ENCODE measurements around the gene FNTB.
A peak's percentile ranks its signal among the peaks of the same experiment; 100 is the strongest.

FNTB gene

GRCh38 chr14:64960762-64961276 lies 25.9 kb upstream of the FNTB start:
- FAIRE-seq (no peak), DNase-seq (ENCODE audit: insufficient read length, low spot score) (no peak)
- TF ChIP-seq POLR2A (IDR thresholded peaks at IDR 0.05; ENCODE audit: low read depth, low read length), result no peak

GRCh38 chr14:64963611-64964010 lies 23.1 kb upstream of the FNTB start:
- DNase-seq (ENCODE audit: insufficient read length, low spot score) (no peak), FAIRE-seq (no peak)
- TF ChIP-seq POLR2A (IDR thresholded peaks at IDR 0.05; ENCODE audit: low read depth, low read length), result no peak

- TF ChIP-seq POLR2A (IDR thresholded peaks at IDR 0.05; ENCODE audit: low read depth, low read length), result no peak
- DNase-seq (ENCODE audit: insufficient read length, low spot score) (no peak), FAIRE-seq (no peak)
Observed at GRCh38 chr14:64965356-64966000, 21.2 kb upstream of the FNTB start.

- no peak for FAIRE-seq
- no peak for DNase-seq (ENCODE audit: insufficient read length, low spot score)
- no peak for TF ChIP-seq POLR2A (IDR thresholded peaks at IDR 0.05; ENCODE audit: low read depth, low read length)
Observed at GRCh38 chr14:64966976-64967375, 19.7 kb upstream of the FNTB start.

GRCh38 chr14:64968167-64968566 lies 18.5 kb upstream of the FNTB start:
- DNase-seq (ENCODE audit: insufficient read length, low spot score) (no peak), FAIRE-seq (no peak)
- TF ChIP-seq POLR2A (IDR thresholded peaks at IDR 0.05; ENCODE audit: low read depth, low read length), result no peak

GRCh38 chr14:64968651-64969050 lies 18.0 kb upstream of the FNTB start:
- FAIRE-seq (peak; percentile 90), DNase-seq (ENCODE audit: insufficient read length, low spot score) (peak; percentile 65)
- TF ChIP-seq POLR2A (IDR thresholded peaks at IDR 0.05; ENCODE audit: low read depth, low read length), result no peak

- TF ChIP-seq POLR2A (IDR thresholded peaks at IDR 0.05; ENCODE audit: low read depth, low read length), result no peak
- DNase-seq (ENCODE audit: insufficient read length, low spot score) (no peak), FAIRE-seq (no peak)
Observed at GRCh38 chr14:64970041-64970440, 16.7 kb upstream of the FNTB start.

GRCh38 chr14:64970776-64971477 lies 15.8 kb upstream of the FNTB start:
- no peak for TF ChIP-seq POLR2A (IDR thresholded peaks at IDR 0.05; ENCODE audit: low read depth, low read length)
- DNase-seq (ENCODE audit: insufficient read length, low spot score) (peak; percentile 77), FAIRE-seq (peak; percentile 81)

- DNase-seq (ENCODE audit: insufficient read length, low spot score) (no peak), FAIRE-seq (no peak)
- no peak for TF ChIP-seq POLR2A (IDR thresholded peaks at IDR 0.05; ENCODE audit: low read depth, low read length)
Observed at GRCh38 chr14:64971491-64971942, 15.2 kb upstream of the FNTB start.

GRCh38 chr14:64971943-64972791 lies 14.5 kb upstream of the FNTB start, which contains the start of gene RAB15:
Gene RAB15, minus strand, starts transcription at chr14:64972336. Its CDS starts 260 bp downstream, at chr14:64972076.
- FAIRE-seq (no peak), DNase-seq (ENCODE audit: insufficient read length, low spot score) (peak; percentile 39)
- TF ChIP-seq POLR2A (IDR thresholded peaks at IDR 0.05; ENCODE audit: low read depth, low read length), result no peak

- DNase-seq (ENCODE audit: insufficient read length, low spot score) (no peak), FAIRE-seq (no peak)
- TF ChIP-seq POLR2A (IDR thresholded peaks at IDR 0.05; ENCODE audit: low read depth, low read length), result no peak
Observed at GRCh38 chr14:64973026-64973442, 13.7 kb upstream of the FNTB start.

GRCh38 chr14:64973826-64974225 lies 12.9 kb upstream of the FNTB start:
- DNase-seq (ENCODE audit: insufficient read length, low spot score) (no peak), FAIRE-seq (no peak)

GRCh38 chr14:64974563-64974962 lies 12.1 kb upstream of the FNTB start:
- FAIRE-seq, result no peak
- DNase-seq (ENCODE audit: insufficient read length, low spot score), result no peak
- no peak for TF ChIP-seq POLR2A (IDR thresholded peaks at IDR 0.05; ENCODE audit: low read depth, low read length)

More at GRCh38 chr14:64973826-64974225, 12.9 kb upstream of the FNTB start:
- TF ChIP-seq POLR2A (IDR thresholded peaks at IDR 0.05; ENCODE audit: low read depth, low read length), result no peak

All from H54 (cell line).